ENCODE data around the gene GLT8D1. TPM values are rescaled to one million over a fixed set of nuclear protein-coding genes. Genes with fewer than 3 reads are reported as not detected.

GLT8D1 gene
- total and polyA plus RNA-seq, 4 experiments from 2014 or later: 49.7 to 68.8 (median 55.5) TPM

GRCh38 chr3:52722491-52722890, 16.9 kb upstream of the GLT8D1 start:
- ChIA-PET CTCF (ENCODE audit: partially characterized antibody) (no interaction called here), POLR2A (ENCODE audit: partially characterized antibody) (interaction anchor here (0.9 kb wide), 1 partner anchor 17 kb away, joined by 3 read pairs; the partner anchor contains the start of gene GLT8D1)
- Histone ChIP-seq H3K4me1 (ENCODE audit: insufficient read depth, low read length) (peaks cover 23% of the 10 kb centered on the region), H3K36me3 (ENCODE audit: insufficient read depth, low read length) (no peaks in the 10 kb centered on the region), H3K9me3 (ENCODE audit: control insufficient read depth in 1 of 2, low read length in 2 of 2) (no peaks in the 10 kb centered on the region), H3K27ac (ENCODE audit: low read depth, low read length) (no peak overlapping the region), H3K4me3 (ENCODE audit: low read length in 2 of 2) (no peak overlapping the region), H3K27me3 (ENCODE audit: insufficient read depth, low read length) (no peaks in the 10 kb centered on the region)
- intact Hi-C loops (cut with micrococcal nuclease): no loop called here
- Mint-ChIP-seq H3K9me3 (peaks cover 0 to 14% (median 0%) of the 10 kb centered on the region in 8 donors), H3K27ac (peak overlapping the region in 3 of 7 donors; percentile 17 to 75 (median 18)), H3K4me3 (no peak overlapping the region), H3K4me1 (peaks cover 15 to 28% (median 22%) of the 10 kb centered on the region in 4 donors), H3K27me3 (no peaks in the 10 kb centered on the region), H3K36me3 (peaks cover 12 to 14% of the 10 kb centered on the region in 2 donors)
- no peak for DNase-seq

DNA sequence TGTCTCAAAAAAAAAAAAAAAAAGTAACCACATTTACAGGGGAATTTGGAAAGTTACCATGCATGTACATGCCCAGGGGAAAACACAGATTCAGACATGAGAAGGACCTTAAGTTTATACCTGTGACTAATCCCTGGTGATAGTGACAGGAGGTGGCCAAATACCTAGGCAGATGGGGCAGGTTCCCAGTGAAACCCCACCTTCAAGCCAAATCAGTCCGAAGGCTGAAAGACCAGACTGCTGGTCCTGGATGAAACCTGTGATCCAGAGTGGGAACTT, 16.1 kb upstream of the GLT8D1 start:
- peak overlapping the region; percentile 4 for H3K27ac ChIP-seq (ENCODE audit: low read depth, low read length)
- no peaks in the 10 kb centered on the region for H3K36me3 ChIP-seq (ENCODE audit: insufficient read depth, low read length)
- Mint-ChIP-seq H3K9me3 (peaks cover 0 to 14% (median 0%) of the 10 kb centered on the region in 8 donors), H3K27ac (peak overlapping the region in 4 of 7 donors; percentile 50 to 95 (median 83)), H3K4me1 (peaks cover 15 to 28% (median 22%) of the 10 kb centered on the region in 4 donors), H3K36me3 (peaks cover 12 to 14% of the 10 kb centered on the region in 2 donors), H3K27me3 (no peaks in the 10 kb centered on the region), H3K4me3 (no peak overlapping the region)
- ChIA-PET CTCF (ENCODE audit: partially characterized antibody) (no interaction called here), POLR2A (ENCODE audit: partially characterized antibody) (interaction anchor here (0.6 to 2.2 kb wide), 2 partner anchors 13 to 16 kb away, joined by 3 to 16 read pairs; partner anchors contain the start of genes GLT8D1 and SPCS1)
- peaks cover 23% of the 10 kb centered on the region for H3K4me1 ChIP-seq (ENCODE audit: insufficient read depth, low read length)
- no peaks in the 10 kb centered on the region for H3K9me3 ChIP-seq (ENCODE audit: control insufficient read depth in 1 of 2, low read length in 2 of 2)
- H3K27me3 ChIP-seq (ENCODE audit: insufficient read depth, low read length): no peaks in the 10 kb centered on the region
- DNase-seq: no peak
- H3K4me3 ChIP-seq (ENCODE audit: low read length in 2 of 2): no peak overlapping the region
- intact Hi-C loops (cut with micrococcal nuclease): no loop called here

- H3K4me1 Mint-ChIP-seq: peaks cover 16 to 28% (median 23%) of the 10 kb centered on the region in 4 donors
- Histone ChIP-seq H3K27ac (ENCODE audit: low read depth, low read length) (peak overlapping the region; percentile 12), H3K4me3 (ENCODE audit: low read length in 2 of 2) (no peak overlapping the region), H3K27me3 (ENCODE audit: insufficient read depth, low read length) (no peaks in the 10 kb centered on the region), H3K9me3 (ENCODE audit: control insufficient read depth in 1 of 2, low read length in 2 of 2) (no peaks in the 10 kb centered on the region), H3K36me3 (ENCODE audit: insufficient read depth, low read length) (no peaks in the 10 kb centered on the region), H3K4me1 (ENCODE audit: insufficient read depth, low read length) (peaks cover 23% of the 10 kb centered on the region)
- H3K27ac Mint-ChIP-seq: peak overlapping the region; percentile 67 to 95 (median 75)
- peaks cover 0 to 14% (median 0%) of the 10 kb centered on the region in 8 donors for H3K9me3 Mint-ChIP-seq
- POLR2A ChIA-PET (ENCODE audit: partially characterized antibody): interaction anchor here (0.6 to 2.2 kb wide), 4 partner anchors 13 to 172 kb away, joined by 3 to 16 read pairs (median 4); partner anchors contain the start of genes GLT8D1 and SPCS1
- CTCF ChIA-PET (ENCODE audit: partially characterized antibody): no interaction called here
- peaks cover 13 to 14% of the 10 kb centered on the region in 2 donors for H3K36me3 Mint-ChIP-seq
- intact Hi-C loops (cut with micrococcal nuclease): no loop called here
- H3K27me3 Mint-ChIP-seq: no peaks in the 10 kb centered on the region
- peak; percentile 33 to 41 (median 34) for DNase-seq
- H3K4me3 Mint-ChIP-seq: peak overlapping the region; percentile 17 to 84 (median 55)
These were observed 15.6 kb upstream of the GLT8D1 start for GRCh38 chr3:52721002-52721729.

- Mint-ChIP-seq H3K4me3 (peak overlapping the region in 1 of 8 donors; percentile 61), H3K4me1 (peaks cover 16 to 32% (median 22%) of the 10 kb centered on the region in 4 donors), H3K36me3 (peaks cover 9 to 11% of the 10 kb centered on the region in 2 donors), H3K27me3 (no peaks in the 10 kb centered on the region), H3K27ac (peak overlapping the region in 3 of 7 donors; percentile 15 to 89 (median 36)), H3K9me3 (peaks cover 0 to 14% (median 0%) of the 10 kb centered on the region in 8 donors)
- intact Hi-C loops (cut with micrococcal nuclease): no loop called here
- ChIA-PET CTCF (ENCODE audit: partially characterized antibody) (no interaction called here), POLR2A (ENCODE audit: partially characterized antibody) (interaction anchor here (2.2 kb wide), 1 partner anchor 14 kb away, joined by 16 read pairs; the partner anchor contains the start of genes GLT8D1 and SPCS1)
- Histone ChIP-seq H3K4me3 (ENCODE audit: low read length in 2 of 2) (no peak overlapping the region), H3K36me3 (ENCODE audit: insufficient read depth, low read length) (no peaks in the 10 kb centered on the region), H3K27me3 (ENCODE audit: insufficient read depth, low read length) (no peaks in the 10 kb centered on the region), H3K4me1 (ENCODE audit: insufficient read depth, low read length) (peaks cover 23% of the 10 kb centered on the region), H3K9me3 (ENCODE audit: control insufficient read depth in 1 of 2, low read length in 2 of 2) (no peaks in the 10 kb centered on the region), H3K27ac (ENCODE audit: low read depth, low read length) (no peak overlapping the region)
- DNase-seq: no peak
These were observed 14.0 kb upstream of the GLT8D1 start for GRCh38 chr3:52719618-52720017.

DNA sequence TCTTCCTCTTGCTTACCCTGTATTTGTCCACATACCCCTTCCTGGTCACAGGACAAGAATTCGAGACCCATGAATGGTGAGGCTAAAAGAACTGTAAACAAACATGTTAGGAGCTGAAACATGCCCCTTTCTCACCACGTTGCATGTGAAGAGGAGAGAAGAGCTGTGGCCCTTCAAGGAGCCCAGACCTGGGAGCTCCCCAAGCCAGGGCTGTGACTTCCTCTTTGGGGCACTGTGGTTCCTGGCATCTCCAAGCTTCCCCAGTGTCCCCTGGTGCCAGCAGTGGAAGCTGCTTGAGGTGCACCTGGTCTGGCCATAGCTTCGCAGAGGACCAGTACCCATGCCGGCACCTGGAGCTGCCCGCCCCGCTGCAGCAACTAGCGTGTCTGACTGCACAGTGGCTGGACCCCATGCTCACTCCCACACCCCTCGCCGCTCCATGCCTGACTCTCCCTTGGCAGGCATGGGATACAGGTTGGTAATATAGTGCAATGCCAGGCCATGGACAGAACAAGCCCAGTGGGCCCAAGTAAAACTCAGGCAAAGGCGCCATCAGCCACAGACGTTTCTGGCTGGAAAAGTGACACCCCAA, 10.2 kb upstream of the GLT8D1 start:
- H3K4me3 Mint-ChIP-seq: no peak overlapping the region
- ChIA-PET POLR2A (ENCODE audit: partially characterized antibody) (no interaction called here), CTCF (ENCODE audit: partially characterized antibody) (no interaction called here)
- intact Hi-C loops (cut with micrococcal nuclease): no loop called here
- H3K27me3 ChIP-seq (ENCODE audit: insufficient read depth, low read length): no peaks in the 10 kb centered on the region
- H3K9me3 ChIP-seq (ENCODE audit: control insufficient read depth in 1 of 2, low read length in 2 of 2): no peaks in the 10 kb centered on the region
- peaks cover 9 to 18% (median 11%) of the 10 kb centered on the region in 4 donors for H3K4me1 Mint-ChIP-seq
- no peak overlapping the region for H3K27ac ChIP-seq (ENCODE audit: low read depth, low read length)
- H3K27ac Mint-ChIP-seq: peak overlapping the region in 2 of 7 donors; percentile 39 to 62
- no peak for DNase-seq
- H3K27me3 Mint-ChIP-seq: no peaks in the 10 kb centered on the region
- no peak overlapping the region for H3K4me3 ChIP-seq (ENCODE audit: low read length in 2 of 2)
- H3K36me3 Mint-ChIP-seq: peaks cover 9 to 11% of the 10 kb centered on the region in 2 donors
- peaks cover 9% of the 10 kb centered on the region for H3K4me1 ChIP-seq (ENCODE audit: insufficient read depth, low read length)
- H3K9me3 Mint-ChIP-seq: peaks cover 0 to 11% (median 0%) of the 10 kb centered on the region in 8 donors
- H3K36me3 ChIP-seq (ENCODE audit: insufficient read depth, low read length): peaks cover 6% of the 10 kb centered on the region

DNA sequence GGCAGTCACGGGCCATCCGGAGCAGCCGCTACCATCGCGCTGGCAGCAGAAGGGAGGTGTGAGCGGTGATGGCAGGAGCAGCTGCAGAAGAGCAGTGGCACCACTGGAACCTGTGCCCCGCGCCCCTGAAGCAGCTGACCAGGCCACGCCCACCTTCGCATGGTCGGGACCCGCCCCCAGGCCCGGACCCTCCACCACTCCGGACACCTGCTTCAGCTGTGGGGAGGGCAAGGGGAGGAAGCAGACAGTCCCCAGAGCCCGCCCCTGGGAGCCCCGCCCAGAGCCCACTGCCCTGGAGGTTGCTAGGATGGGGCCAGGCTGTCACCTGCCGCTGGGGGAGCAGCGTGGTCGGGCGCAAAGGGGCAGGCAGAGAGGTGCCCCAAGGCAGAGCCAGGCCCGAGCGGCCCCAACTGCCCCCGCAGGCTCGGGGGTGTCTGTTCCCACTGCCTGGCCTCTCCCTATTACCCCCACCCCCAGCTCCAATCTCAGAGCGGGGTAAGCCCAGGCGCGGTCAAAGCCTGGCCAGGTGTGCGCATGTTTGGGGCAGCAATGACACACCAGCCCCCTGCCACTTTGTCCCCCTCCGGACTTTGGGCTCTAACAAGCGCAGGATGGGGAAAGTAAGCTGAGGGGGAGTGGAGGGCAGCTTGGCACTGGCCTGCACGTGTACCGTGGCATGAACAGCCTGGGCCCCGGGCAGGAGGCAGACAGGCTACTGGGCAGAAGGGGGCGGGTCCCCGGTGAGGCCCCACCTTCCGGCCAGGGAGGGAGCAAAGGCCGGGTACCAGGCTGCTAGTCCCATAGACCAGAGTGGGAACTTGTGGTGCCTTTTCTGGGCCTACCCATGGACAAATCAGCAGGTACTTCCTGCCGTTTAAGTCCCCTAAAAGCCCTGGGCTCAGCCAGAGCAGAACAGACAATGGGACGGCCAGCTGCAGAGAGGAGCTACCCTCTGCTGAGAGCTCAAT, 9.0 kb upstream of the GLT8D1 start:
- H3K9me3 Mint-ChIP-seq: peaks cover 0 to 2% (median 0%) of the 10 kb centered on the region in 8 donors
- peaks cover 6 to 9% of the 10 kb centered on the region in 2 donors for H3K36me3 Mint-ChIP-seq
- Histone ChIP-seq H3K4me1 (ENCODE audit: insufficient read depth, low read length) (no peaks in the 10 kb centered on the region), H3K36me3 (ENCODE audit: insufficient read depth, low read length) (peaks cover 6% of the 10 kb centered on the region), H3K27me3 (ENCODE audit: insufficient read depth, low read length) (no peaks in the 10 kb centered on the region), H3K27ac (ENCODE audit: low read depth, low read length) (no peak overlapping the region), H3K4me3 (ENCODE audit: low read length in 2 of 2) (no peak overlapping the region), H3K9me3 (ENCODE audit: control insufficient read depth in 1 of 2, low read length in 2 of 2) (no peaks in the 10 kb centered on the region)
- no peak overlapping the region for H3K4me3 Mint-ChIP-seq
- no peaks in the 10 kb centered on the region for H3K27me3 Mint-ChIP-seq
- intact Hi-C loops (cut with micrococcal nuclease): no loop called here
- DNase-seq: no peak
- CTCF ChIA-PET (ENCODE audit: partially characterized antibody): no interaction called here
- peaks cover 1 to 6% (median 3%) of the 10 kb centered on the region in 4 donors for H3K4me1 Mint-ChIP-seq
- no peak overlapping the region for H3K27ac Mint-ChIP-seq
- POLR2A ChIA-PET (ENCODE audit: partially characterized antibody): no interaction called here
